Measurements from ENCODE around the gene SLC11A1.

The SLC11A1 gene

DNA sequence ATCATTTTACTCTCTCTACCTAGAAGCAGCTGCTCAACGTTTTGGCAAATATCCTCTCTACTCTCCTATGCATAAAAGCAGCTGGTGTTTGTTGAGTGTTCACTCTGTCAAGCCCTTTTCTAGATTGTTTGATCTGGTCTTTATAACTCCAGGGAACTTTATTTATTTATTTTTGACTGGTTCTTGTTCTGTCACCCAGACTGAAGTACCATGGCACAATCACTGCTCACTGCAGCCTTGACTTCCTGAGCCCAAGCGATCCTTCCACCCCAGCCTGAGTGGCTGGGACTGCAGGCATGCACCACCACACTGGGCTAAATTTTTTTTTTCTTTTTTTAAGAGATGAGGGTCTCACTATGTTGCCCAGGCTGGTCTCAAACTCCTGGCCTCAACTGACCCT is 12.7 kb upstream of the SLC11A1 start:
- no peaks in the 10 kb centered on the region for H3K4me1 ChIP-seq (ENCODE audit: insufficient read depth, poor library complexity, severe bottlenecking)
- ATAC-seq (ENCODE audit: low read depth) (no peak), DNase-seq (ENCODE audit: low spot score) (no peak)
- no peaks in the 10 kb centered on the region for H3K9me3 ChIP-seq (ENCODE audit: severe bottlenecking)
- no peak overlapping the region for H3K4me3 ChIP-seq (ENCODE audit: severe bottlenecking)
- H3K27me3 ChIP-seq (ENCODE audit: insufficient read depth, poor library complexity, severe bottlenecking): no peaks in the 10 kb centered on the region
- TF ChIP-seq, protein P1, sequence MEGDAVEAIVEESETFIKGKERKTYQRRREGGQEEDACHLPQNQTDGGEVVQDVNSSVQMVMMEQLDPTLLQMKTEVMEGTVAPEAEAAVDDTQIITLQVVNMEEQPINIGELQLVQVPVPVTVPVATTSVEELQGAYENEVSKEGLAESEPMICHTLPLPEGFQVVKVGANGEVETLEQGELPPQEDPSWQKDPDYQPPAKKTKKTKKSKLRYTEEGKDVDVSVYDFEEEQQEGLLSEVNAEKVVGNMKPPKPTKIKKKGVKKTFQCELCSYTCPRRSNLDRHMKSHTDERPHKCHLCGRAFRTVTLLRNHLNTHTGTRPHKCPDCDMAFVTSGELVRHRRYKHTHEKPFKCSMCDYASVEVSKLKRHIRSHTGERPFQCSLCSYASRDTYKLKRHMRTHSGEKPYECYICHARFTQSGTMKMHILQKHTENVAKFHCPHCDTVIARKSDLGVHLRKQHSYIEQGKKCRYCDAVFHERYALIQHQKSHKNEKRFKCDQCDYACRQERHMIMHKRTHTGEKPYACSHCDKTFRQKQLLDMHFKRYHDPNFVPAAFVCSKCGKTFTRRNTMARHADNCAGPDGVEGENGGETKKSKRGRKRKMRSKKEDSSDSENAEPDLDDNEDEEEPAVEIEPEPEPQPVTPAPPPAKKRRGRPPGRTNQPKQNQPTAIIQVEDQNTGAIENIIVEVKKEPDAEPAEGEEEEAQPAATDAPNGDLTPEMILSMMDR (IDR thresholded peaks at IDR 0.05; ENCODE audit: poor library complexity, severe bottlenecking): no peak
- H3K36me3 ChIP-seq (ENCODE audit: low read depth): no peaks in the 10 kb centered on the region
- no peak overlapping the region for H3K27ac ChIP-seq (ENCODE audit: poor library complexity, severe bottlenecking)

DNA sequence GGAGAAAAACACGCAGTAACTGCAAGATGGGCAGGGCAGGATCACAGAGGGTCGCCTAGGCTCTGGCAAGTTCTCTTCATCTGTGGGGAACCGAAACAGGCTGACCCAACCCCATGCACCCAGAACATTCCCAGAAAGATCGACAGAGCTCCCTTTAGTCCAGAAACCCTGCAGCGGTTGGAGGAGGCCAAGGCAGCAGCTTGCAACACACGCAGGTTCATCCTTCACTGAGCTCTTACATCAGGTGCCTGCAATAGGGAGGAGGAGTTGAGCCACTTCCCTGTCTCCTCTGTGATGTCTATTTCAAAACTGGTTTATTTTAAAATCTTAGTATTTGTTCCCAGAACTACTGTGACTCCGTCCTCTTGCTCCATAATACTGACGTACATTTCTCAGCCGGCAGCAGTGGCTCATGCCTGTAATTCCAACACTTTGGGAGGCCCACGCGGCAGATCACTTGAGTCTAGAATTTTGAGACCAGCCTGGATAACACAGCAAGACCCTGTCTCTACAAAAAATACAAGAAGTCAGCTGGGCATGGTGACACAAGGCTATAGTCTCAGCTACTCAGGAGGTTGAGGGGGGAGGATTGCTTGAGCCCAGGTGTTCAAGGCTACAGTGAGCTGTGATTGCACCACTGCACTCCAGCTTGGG is 11.5 kb upstream of the SLC11A1 start:
- Histone ChIP-seq H3K27me3 (ENCODE audit: insufficient read depth, poor library complexity, severe bottlenecking) (no peaks in the 10 kb centered on the region), H3K9me3 (ENCODE audit: severe bottlenecking) (no peaks in the 10 kb centered on the region), H3K36me3 (ENCODE audit: low read depth) (no peaks in the 10 kb centered on the region), H3K27ac (ENCODE audit: poor library complexity, severe bottlenecking) (no peak overlapping the region), H3K4me3 (ENCODE audit: severe bottlenecking) (no peak overlapping the region), H3K4me1 (ENCODE audit: insufficient read depth, poor library complexity, severe bottlenecking) (peaks cover 8% of the 10 kb centered on the region)
- ATAC-seq (ENCODE audit: low read depth) (no peak), DNase-seq (ENCODE audit: low spot score) (no peak)
- TF ChIP-seq, protein P1 (IDR thresholded peaks at IDR 0.05; ENCODE audit: poor library complexity, severe bottlenecking): no peak

DNA sequence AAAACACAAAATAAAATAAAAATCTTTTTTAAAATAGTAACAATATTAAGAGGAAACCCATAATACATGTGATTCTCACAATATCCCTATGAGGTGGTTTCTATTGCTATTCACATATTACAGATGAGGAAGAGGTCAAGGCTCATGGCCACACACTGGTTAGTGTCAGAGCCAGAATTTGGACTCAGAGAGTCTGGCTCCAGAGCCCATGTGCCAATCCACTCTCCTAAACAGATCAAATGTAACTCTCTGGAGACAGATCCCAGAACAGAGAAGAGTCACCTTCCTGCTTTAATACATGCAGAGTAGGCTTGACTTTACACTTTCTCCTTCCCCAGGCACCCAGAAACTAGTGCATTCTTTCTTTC is 10.1 kb upstream of the SLC11A1 start:
- ATAC-seq (ENCODE audit: low read depth) (no peak), DNase-seq (ENCODE audit: low spot score) (no peak)
- Histone ChIP-seq H3K4me1 (ENCODE audit: insufficient read depth, poor library complexity, severe bottlenecking) (peaks cover 9% of the 10 kb centered on the region), H3K27me3 (ENCODE audit: insufficient read depth, poor library complexity, severe bottlenecking) (no peaks in the 10 kb centered on the region), H3K36me3 (ENCODE audit: low read depth) (no peaks in the 10 kb centered on the region), H3K9me3 (ENCODE audit: severe bottlenecking) (no peaks in the 10 kb centered on the region), H3K4me3 (ENCODE audit: severe bottlenecking) (no peak overlapping the region), H3K27ac (ENCODE audit: poor library complexity, severe bottlenecking) (no peak overlapping the region)
- TF ChIP-seq, protein P1 (IDR thresholded peaks at IDR 0.05; ENCODE audit: poor library complexity, severe bottlenecking): no peak

DNA sequence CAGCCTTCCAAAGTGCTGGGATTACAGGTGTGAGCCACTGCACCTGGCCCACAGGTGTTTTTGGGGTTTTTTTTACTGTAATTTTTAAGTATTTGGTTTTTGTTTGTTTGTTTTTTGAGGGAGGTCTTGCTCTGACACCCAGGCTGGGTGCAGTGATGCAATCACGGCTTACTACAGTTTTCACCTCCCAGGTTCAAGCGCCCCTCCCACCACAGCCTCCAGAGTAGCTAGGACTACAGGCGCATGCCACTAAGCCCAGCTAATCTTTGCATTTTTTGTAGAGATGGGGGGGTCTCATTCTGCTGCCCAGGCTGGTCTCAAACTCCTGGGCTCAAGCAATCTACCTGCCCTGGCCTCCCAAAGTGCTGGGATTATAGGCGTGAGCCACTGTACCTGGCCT is 7.3 kb upstream of the SLC11A1 start:
- H3K27me3 ChIP-seq (ENCODE audit: insufficient read depth, poor library complexity, severe bottlenecking): no peaks in the 10 kb centered on the region
- ATAC-seq (ENCODE audit: low read depth): no peak
- H3K27ac ChIP-seq (ENCODE audit: poor library complexity, severe bottlenecking): peak overlapping the region; percentile 49
- DNase-seq (ENCODE audit: low spot score): no peak
- peaks cover 9% of the 10 kb centered on the region for H3K4me1 ChIP-seq (ENCODE audit: insufficient read depth, poor library complexity, severe bottlenecking)
- TF ChIP-seq, protein P1 (IDR thresholded peaks at IDR 0.05; ENCODE audit: poor library complexity, severe bottlenecking): no peak
- no peak overlapping the region for H3K4me3 ChIP-seq (ENCODE audit: severe bottlenecking)
- H3K36me3 ChIP-seq (ENCODE audit: low read depth): no peaks in the 10 kb centered on the region
- no peaks in the 10 kb centered on the region for H3K9me3 ChIP-seq (ENCODE audit: severe bottlenecking)

DNA sequence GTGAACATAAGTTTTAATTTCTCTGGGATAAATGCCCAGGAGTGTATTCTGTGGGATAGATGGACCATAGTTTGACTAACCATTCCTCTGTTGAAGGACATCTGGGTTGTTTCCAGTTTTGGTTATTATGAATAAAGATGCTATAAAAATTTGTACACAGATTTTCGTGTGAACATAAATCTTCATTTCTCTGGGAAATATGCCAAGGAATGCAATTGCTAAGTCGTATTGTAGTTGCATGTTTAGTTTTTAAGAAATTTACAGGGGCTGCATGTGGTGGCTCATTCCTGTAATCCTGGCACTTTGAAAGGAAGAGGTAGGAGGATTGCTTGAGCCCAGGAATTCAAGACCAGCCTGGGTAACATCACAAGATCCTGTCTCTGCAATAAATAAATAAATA is 6.9 kb upstream of the SLC11A1 start:
- Histone ChIP-seq H3K27ac (ENCODE audit: poor library complexity, severe bottlenecking) (peak overlapping the region; percentile 49), H3K27me3 (ENCODE audit: insufficient read depth, poor library complexity, severe bottlenecking) (no peaks in the 10 kb centered on the region), H3K4me3 (ENCODE audit: severe bottlenecking) (no peak overlapping the region), H3K4me1 (ENCODE audit: insufficient read depth, poor library complexity, severe bottlenecking) (peaks cover 9% of the 10 kb centered on the region), H3K36me3 (ENCODE audit: low read depth) (no peaks in the 10 kb centered on the region), H3K9me3 (ENCODE audit: severe bottlenecking) (no peaks in the 10 kb centered on the region)
- ATAC-seq (ENCODE audit: low read depth) (peak; percentile 88), DNase-seq (ENCODE audit: low spot score) (no peak)
- TF ChIP-seq, protein P1 (IDR thresholded peaks at IDR 0.05; ENCODE audit: poor library complexity, severe bottlenecking): no peak
